Heart left ventricle (tissue), 16 donors: ENCODE results near the gene UBTD1. TPM values are rescaled to one million over a fixed set of nuclear protein-coding genes. Genes with fewer than 3 reads are reported as not detected.
"Not testable (repeated sequence)": the region's sequence is repeated elsewhere in the genome, so short reads cannot be mapped to it uniquely, and the experiment has no call there.

Experiments
- ATAC-seq, 4 donors: fragments of 200-7000 bp; cut with Tn5 transposase; one replicate each; pipeline ENCODE4 v1.9.1; 2020 to 2022; ENCODE audit warnings: moderate library complexity in 4 of 4, mild to moderate bottlenecking in 3 of 4, moderate number of reproducible peaks in 1 of 4
- DNase-seq, 5 donors: peaks; one replicate each; pipeline ENCODE4 v3.0.0-alpha.2; 2020
- H3K27ac ChIP-seq, 12 donors: fragments of 200-600 bp; sonication (generic) in 4 of 12; one replicate each; pipeline versions ENCODE4 v1.5.0 to v1.8.0; 2016 to 2022; ENCODE audit warnings: mild to moderate bottlenecking in 2 of 12
- H3K27me3 ChIP-seq, 9 donors: fragments of 200-600 bp; sonication (generic) in 2 of 9; one replicate each; pipeline versions ENCODE4 v1.5.1 to v1.8.0; 2016 to 2022; ENCODE audit warnings: mild to moderate bottlenecking in 3 of 9
- H3K36me3 ChIP-seq, 9 donors: fragments of 200-600 bp; sonication (generic) in 2 of 9; one replicate each; pipeline versions ENCODE4 v1.5.0 to v1.8.0; 2018 to 2022; ENCODE audit warnings: mild to moderate bottlenecking in 2 of 9
- H3K4me1 ChIP-seq, 12 donors: fragments of 200-600 bp; sonication (generic) in 4 of 12; one replicate each; pipeline versions ENCODE4 v1.5.0 to v1.8.0; 2016 to 2022; ENCODE audit warnings: mild to moderate bottlenecking in 3 of 12
- H3K4me3 ChIP-seq, 12 donors: fragments of 200-600 bp; sonication (generic) in 4 of 12; one replicate each; pipeline versions ENCODE4 v1.5.0 to v1.8.0; 2017 to 2022; ENCODE audit warnings: mild to moderate bottlenecking in 9 of 12, moderate library complexity in 4 of 12
- H3K9me3 ChIP-seq, 12 donors: fragments of 200-600 bp; sonication (generic) in 4 of 12; one replicate each; pipeline versions ENCODE4 v1.5.0 to v1.8.0; 2016 to 2022; ENCODE audit warnings: mild to moderate bottlenecking in 1 of 12
- CTCF ChIP-seq, 12 donors: fragments of 200-600 bp; sonication (generic) in 4 of 12; IDR thresholded peaks; one replicate each; pipeline versions ENCODE4 v1.5.0 to v1.8.0; 2018 to 2022; ENCODE audit warnings: antibody characterized with exemption in 12 of 12, mild to moderate bottlenecking in 5 of 12
- POLR2A ChIP-seq, 2 donors: fragments of 450-650 bp; IDR thresholded peaks; one replicate each; pipeline ENCODE4 v1.6.1; 2017; ENCODE audit warnings: antibody characterized with exemption in 2 of 2, mild to moderate bottlenecking in 2 of 2, moderate library complexity in 2 of 2
- WGBS, 4 donors: extraction: QIAGEN DNeasy Blood & Tissue Kit in 2 of 4; methylation state at CpG; one replicate each; pipeline versions ENCODE4 v1.1.5 to v1.1.7; 2013 to 2018; 5-methylcytosine and 5-hydroxymethylcytosine counted together
- intact Hi-C, 10 donors: fragments of 100-400 bp; cut with DNase I; formaldehyde crosslinking; loops; one replicate each; pipeline versions ENCODE4 v1.11.1 to v1.14.2; 2022
- polyA plus RNA-seq, 2 donors: library from polyadenylated mRNA; stranded (reverse); fragments of 200-250 nt; gene quantifications; one replicate each; pipeline ENCODE4 v1.2.3, GENCODE V29; 2013
- total RNA-seq, 9 donors: library from RNA; depleted of rRNA in 2 of 9; stranded (reverse); fragments of >200 nt in 2 of 9; fragmentation: NEBNext Ultra II Directional in 3 of 9; extraction: Animal tissue kit (Norgen Biotek cat#: 25700) in 3 of 9; gene quantifications; one replicate each; pipeline versions ENCODE4 v1.1.0 to v1.2.4, GENCODE V29; 2016 to 2023
- donor health status: ischemic (EF 13 %, LVEDD 7.1; RV severe dilation, severe dysfunction).
- donor health status: healthy with polysubstance abuse.
- donor health status: DM: no; HTN: yes; CAD: no.
- donor health status: DM: no; HTN: no; CAD: no.
- donor health status: ischemic (EF 25% LVEDD 6.9; RV normal size, moderate dysfunction).
- donor health status: ischemic (EF 25% LVEDD 5.7; RV mildly dilated, moderate dysfunction).
- donor health status: healthy.
- donor health status: DM: yes; HTN: yes; CAD: no.
- donor health status: ischemic (EF 35%, LVEDD 5.7; RV mildly dilated, moderate dysfunction).
- donor health status: nonischemic (EF 11% LVEDD 7.7; RV severe dilation, severe dysfunction).
- donor health status: DM: yes; HTN: yes; CAD: no.
- donor health status: PGD.
- donor health status: ischemic (EF 29% LVEDD 5.4; RV normal size, mild dysfunction).
- donor health status: nonischemic (EF 23%, LVEDD 6.1; RV moderate dilation, normal function).

UBTD1 gene
- total and polyA plus RNA-seq, 11 donors, result 18.2 to 49.7 (median 28.2) TPM

GRCh38 chr10:97464226-97464625, 34.5 kb upstream of the UBTD1 start:
- peak in 1 of 4 donors; percentile 4 for ATAC-seq
- 53 to 76% (median 59%) methylated on average over 1 of the region's 1 CpG for WGBS, 4 donors
- DNase-seq, result no peak
- TF ChIP-seq POLR2A (IDR thresholded peaks at IDR 0.05), result no peak
- TF ChIP-seq CTCF (IDR thresholded peaks at IDR 0.05), result no peak
- peaks cover 0 to 18% (median 0%) of the 10 kb centered on the region in 12 donors for H3K4me1 ChIP-seq
- H3K36me3 ChIP-seq, result peaks cover 0 to 100% (median 99%) of the 10 kb centered on the region in 9 donors
- H3K4me3 ChIP-seq, result no peak overlapping the region
- no peaks in the 10 kb centered on the region for H3K9me3 ChIP-seq
- intact Hi-C loops, result loop anchor here in 9 of 10 donors (5.0 kb wide), 3 partner anchors 58 to 148 kb away; no protein-coding TSS in a partner anchor
- H3K27me3 ChIP-seq, result no peaks in the 10 kb centered on the region
- H3K27ac ChIP-seq, result peak overlapping the region in 7 of 12 donors; percentile 18 to 40 (median 32)

- 83 to 90% (median 85%) methylated on average over 7 of the region's 7 CpGs for WGBS, 4 donors
- DNase-seq (no peak), ATAC-seq (peak in 1 of 4 donors; percentile 42)
- Histone ChIP-seq H3K27ac (no peak overlapping the region), H3K4me3 (no peak overlapping the region), H3K27me3 (no peaks in the 10 kb centered on the region), H3K36me3 (peaks cover 0 to 100% (median 99%) of the 10 kb centered on the region in 9 donors), H3K9me3 (no peaks in the 10 kb centered on the region), H3K4me1 (peaks cover 0 to 18% (median 0%) of the 10 kb centered on the region in 12 donors)
- intact Hi-C loops, result loop anchor here in 1 of 10 donors (5.0 kb wide), 1 partner anchor 146 kb away; no protein-coding TSS in a partner anchor
- no peak for TF ChIP-seq POLR2A (IDR thresholded peaks at IDR 0.05)
- no peak for TF ChIP-seq CTCF (IDR thresholded peaks at IDR 0.05)
These were observed 32.7 kb upstream of the UBTD1 start for GRCh38 chr10:97465982-97466381.

- TF ChIP-seq POLR2A (IDR thresholded peaks at IDR 0.05), result no peak
- no peak for TF ChIP-seq CTCF (IDR thresholded peaks at IDR 0.05)
- no peaks in the 10 kb centered on the region for H3K9me3 ChIP-seq
- H3K4me1 ChIP-seq, result peaks cover 0 to 11% (median 0%) of the 10 kb centered on the region in 12 donors
- no peak overlapping the region for H3K4me3 ChIP-seq
- no peaks in the 10 kb centered on the region for H3K27me3 ChIP-seq
- 77 to 92% (median 85%) methylated on average over 4 of the region's 4 CpGs for WGBS, 4 donors
- H3K27ac ChIP-seq, result no peak overlapping the region
- ATAC-seq (no peak), DNase-seq (no peak)
- intact Hi-C loops, result loop anchor here in 1 of 10 donors (5.0 kb wide), 1 partner anchor 146 kb away; no protein-coding TSS in a partner anchor
- peaks cover 0 to 100% (median 99%) of the 10 kb centered on the region in 9 donors for H3K36me3 ChIP-seq
These were observed 32.0 kb upstream of the UBTD1 start for GRCh38 chr10:97466755-97467154.

- 65 to 87% (median 81%) methylated on average over 3 of the region's 3 CpGs for WGBS, 4 donors
- Histone ChIP-seq H3K36me3 (peaks cover 0 to 100% (median 99%) of the 10 kb centered on the region in 9 donors), H3K9me3 (no peaks in the 10 kb centered on the region), H3K27me3 (no peaks in the 10 kb centered on the region), H3K4me1 (peaks cover 0 to 9% (median 0%) of the 10 kb centered on the region in 12 donors), H3K4me3 (no peak overlapping the region), H3K27ac (no peak overlapping the region)
- DNase-seq (no peak), ATAC-seq (no peak)
- TF ChIP-seq POLR2A (IDR thresholded peaks at IDR 0.05) (no peak), CTCF (IDR thresholded peaks at IDR 0.05) (no peak)
- intact Hi-C loops, result loop anchor here in 1 of 10 donors (5.0 kb wide), 1 partner anchor 144 kb away; no protein-coding TSS in a partner anchor
These were observed 30.6 kb upstream of the UBTD1 start for GRCh38 chr10:97468162-97468561.

GRCh38 chr10:97468781-97469180, 29.9 kb upstream of the UBTD1 start:
- not testable (repeated sequence) for H3K4me1 ChIP-seq, H3K27me3 ChIP-seq, H3K9me3 ChIP-seq, DNase-seq, H3K4me3 ChIP-seq, H3K27ac ChIP-seq
- intact Hi-C loops, result loop anchor here in 1 of 10 donors (5.0 kb wide), 1 partner anchor 144 kb away; no protein-coding TSS in a partner anchor
- 83 to 90% (median 90%) methylated on average over 12 of the region's 12 CpGs for WGBS, 4 donors
- peaks cover 0 to 100% (median 99%) of the 10 kb centered on the region in 9 donors for H3K36me3 ChIP-seq
- ATAC-seq, result peak in 1 of 4 donors; percentile 18
